Lung (tissue), 12 donors: ENCODE measurements around the gene APBB2. TPM values are rescaled to one million over a fixed set of nuclear protein-coding genes. Genes with fewer than 3 reads are reported as not detected.

ENCODE experiments used
- ATAC-seq: fragments of 200-7000 bp; cut with Tn5 transposase; one replicate; pipeline ENCODE4 v1.9.1; 2020; ENCODE audit warnings: moderate number of reproducible peaks; ENCODE audit not compliant: insufficient read depth, low FRiP score
- DNase-seq, 3 donors: peaks; one replicate each; pipeline ENCODE4 v3.0.0-alpha.2; 2013 to 2017
- H3K27ac ChIP-seq, 2 donors: one replicate each; pipeline ENCODE4 v1.5.1; 2013; ENCODE audit warnings: mild to moderate bottlenecking in 2 of 2, moderate library complexity in 2 of 2, control low read depth in 1 of 2, inconsistent platforms in 1 of 2, low read depth in 1 of 2, low read length in 1 of 2
- H3K27me3 ChIP-seq, 3 donors: one replicate each; pipeline ENCODE4 v1.5.1; 2013; ENCODE audit warnings: low read length in 2 of 3; ENCODE audit not compliant: control insufficient read depth in 3 of 3, insufficient read depth in 3 of 3
- H3K36me3 ChIP-seq, 4 donors: one replicate each; pipeline ENCODE4 v1.5.1; 2013; ENCODE audit warnings: low read length in 4 of 4, mild to moderate bottlenecking in 1 of 4, moderate library complexity in 1 of 4; ENCODE audit not compliant: control insufficient read depth in 4 of 4, insufficient read depth in 4 of 4
- H3K4me1 ChIP-seq, 5 donors: one replicate each; pipeline ENCODE4 v1.5.1; 2013; ENCODE audit warnings: low read length in 5 of 5, mild to moderate bottlenecking in 2 of 5, moderate library complexity in 1 of 5; ENCODE audit not compliant: control insufficient read depth in 5 of 5, insufficient read depth in 5 of 5
- H3K4me3 ChIP-seq: one replicate; pipeline ENCODE4 v1.5.1; 2013; ENCODE audit warnings: mild to moderate bottlenecking, control low read depth, moderate library complexity
- H3K9ac ChIP-seq, 2 donors: one replicate each; pipeline ENCODE4 v1.5.1; 2013; ENCODE audit warnings: low read length in 2 of 2, control low read depth in 1 of 2; ENCODE audit not compliant: insufficient read depth in 1 of 2
- H3K9me3 ChIP-seq, 4 donors: one replicate each; pipeline ENCODE4 v1.5.1; 2013; ENCODE audit warnings: low read length in 3 of 4, mild to moderate bottlenecking in 1 of 4, moderate library complexity in 1 of 4; ENCODE audit not compliant: control insufficient read depth in 4 of 4, insufficient read depth in 3 of 4
- CTCF ChIP-seq: IDR thresholded peaks from 2 replicates; pipeline ENCODE4 v1.5.1; 2012; ENCODE audit warnings: mild to moderate bottlenecking; ENCODE audit errors: control extremely low read depth, extremely low read depth
- WGBS, 2 donors: extraction: QIAGEN DNeasy Blood & Tissue Kit; methylation state at CpG; one replicate each; pipeline ENCODE4 v1.1.7; 2013; 5-methylcytosine and 5-hydroxymethylcytosine counted together
- polyA plus RNA-seq, 2 donors: library from polyadenylated mRNA; stranded (reverse); fragments of 200-250 nt; gene quantifications; one replicate each; pipeline ENCODE4 v1.2.1, GENCODE V29; 2013
- total RNA-seq, 2 donors: library from RNA; depleted of rRNA in 1 of 2; stranded (reverse); fragments of >200 nt in 1 of 2; gene quantifications; one replicate each; pipeline ENCODE4 v1.2.1, GENCODE V29; 2014 to 2021
- donor health status: control.
- donor health status: control.
- donor health status: Bipolar disorder and iron deficiency.
- donor health status: healthy.
- donor health status: DM: yes; HTN: yes; CAD: no.

APBB2 gene
- total and polyA plus RNA-seq, 4 donors = 13.3 to 99.0 (median 40.4) TPM

GRCh38 chr4:41200486-41201017 is 13.8 kb downstream of the APBB2 start:
- WGBS, 2 donors = 79 to 82% methylated on average over 4 of the region's 4 CpGs
- Histone ChIP-seq H3K27ac (no peak overlapping the region), H3K4me3 (no peak overlapping the region), H3K9me3 (no peaks in the 10 kb centered on the region), H3K9ac (no peak overlapping the region), H3K4me1 (peaks cover 3 to 27% (median 5%) of the 10 kb centered on the region in 5 donors), H3K36me3 (no peaks in the 10 kb centered on the region), H3K27me3 (no peaks in the 10 kb centered on the region)
- no peak for TF ChIP-seq CTCF
- ATAC-seq (no peak), DNase-seq (no peak)

DNA sequence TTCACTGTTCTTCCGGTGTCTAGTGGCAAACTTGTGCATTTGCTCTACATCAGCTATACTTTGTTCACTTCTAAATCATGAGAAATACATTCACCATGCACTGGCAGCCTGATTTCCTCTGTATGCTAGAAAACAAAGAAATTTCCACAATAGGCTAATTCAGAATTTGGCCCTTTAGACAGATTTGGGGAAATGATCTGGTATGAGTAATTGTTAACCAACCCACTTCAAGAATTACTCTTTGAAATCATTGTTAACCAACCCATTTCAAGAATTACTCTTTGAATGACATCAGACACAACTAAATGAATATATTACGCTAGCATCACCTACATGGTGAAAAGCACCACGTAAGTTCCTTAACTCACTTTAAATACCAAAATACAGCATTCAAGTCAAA is 14.6 kb downstream of the APBB2 start:
- H3K9me3 ChIP-seq = no peaks in the 10 kb centered on the region
- H3K27me3 ChIP-seq = no peaks in the 10 kb centered on the region
- H3K36me3 ChIP-seq = no peaks in the 10 kb centered on the region
- no peak for TF ChIP-seq CTCF
- WGBS, 2 donors = 79 to 81% methylated on average over 3 of the region's 3 CpGs
- H3K4me1 ChIP-seq = peaks cover 5 to 21% (median 6%) of the 10 kb centered on the region in 5 donors
- no peak for ATAC-seq
- no peak overlapping the region for H3K9ac ChIP-seq
- no peak overlapping the region for H3K27ac ChIP-seq
- no peak for DNase-seq
- H3K4me3 ChIP-seq = no peak overlapping the region

DNA sequence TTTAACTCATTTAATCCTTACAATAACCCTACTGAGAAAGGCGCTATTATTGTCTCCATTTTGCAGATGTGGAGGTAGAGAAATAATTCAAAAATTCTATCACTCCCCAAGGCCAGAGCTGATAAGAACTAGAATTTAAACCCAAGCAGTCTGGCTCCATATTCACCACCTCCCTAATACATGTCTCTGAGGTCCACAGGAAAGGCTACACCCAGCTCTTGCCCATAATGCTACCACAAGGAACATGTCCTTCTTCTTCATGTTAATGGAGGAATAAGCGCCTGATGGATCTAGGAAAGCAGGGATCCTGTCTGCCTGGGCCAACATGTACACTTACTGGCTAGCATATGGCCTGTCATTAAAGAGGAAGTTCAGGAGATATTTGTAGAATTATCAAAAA is 16.3 kb downstream of the APBB2 start:
- H3K4me1 ChIP-seq = peaks cover 2 to 15% (median 5%) of the 10 kb centered on the region in 5 donors
- no peaks in the 10 kb centered on the region for H3K27me3 ChIP-seq
- no peak for TF ChIP-seq CTCF
- no peak for ATAC-seq
- H3K9ac ChIP-seq = no peak overlapping the region
- no peak overlapping the region for H3K4me3 ChIP-seq
- H3K9me3 ChIP-seq = no peaks in the 10 kb centered on the region
- no peak for DNase-seq
- no peak overlapping the region for H3K27ac ChIP-seq
- no peaks in the 10 kb centered on the region for H3K36me3 ChIP-seq
- 96 to 97% methylated on average over 2 of the region's 2 CpGs for WGBS, 2 donors

- TF ChIP-seq CTCF = no peak
- no peak overlapping the region for H3K27ac ChIP-seq
- 87 to 95% methylated on average over 3 of the region's 3 CpGs for WGBS, 2 donors
Measured at GRCh38 chr4:41197495-41197894, 16.8 kb downstream of the APBB2 start.

More at GRCh38 chr4:41197495-41197894, 16.8 kb downstream of the APBB2 start:
- Histone ChIP-seq H3K27me3 (no peaks in the 10 kb centered on the region), H3K4me1 (peaks cover 0 to 12% (median 5%) of the 10 kb centered on the region in 5 donors), H3K36me3 (no peaks in the 10 kb centered on the region), H3K4me3 (no peak overlapping the region), H3K9ac (no peak overlapping the region), H3K9me3 (no peaks in the 10 kb centered on the region)
- DNase-seq (no peak), ATAC-seq (no peak)
